KOPT-K1 (cell line): Measurements from ENCODE around the gene INAFM2.

Source experiments
- H3K27ac ChIP-seq: fragments of 200-600 bp; sonication (generic); 2 replicates; pipeline ENCODE4 v1.5.1; 2016; ENCODE audit warnings: antibody characterized with exemption, mild to moderate bottlenecking, low read depth, low read length; ENCODE audit not compliant: poor library complexity, severe bottlenecking
- H3K36me3 ChIP-seq: fragments of 200-600 bp; sonication (generic); 2 replicates; pipeline ENCODE4 v1.5.1; 2017; ENCODE audit warnings: antibody characterized with exemption, mild to moderate bottlenecking, low read length, moderate library complexity; ENCODE audit not compliant: insufficient read depth
- H3K9me3 ChIP-seq: fragments of 200-600 bp; sonication (generic); 2 replicates; pipeline ENCODE4 v1.5.1; 2017; ENCODE audit warnings: antibody characterized with exemption, low read length, mild to moderate bottlenecking; ENCODE audit not compliant: insufficient read depth, poor library complexity, severe bottlenecking

Gene INAFM2

GRCh38 chr15:40323239-40323952 is at the start of gene INAFM2:
TSS of gene INAFM2 (plus strand) at chr15:40323692. CDS start at chr15:40324056, 364 bp downstream.
- no peak within 1 kb of the TSS for H3K27ac ChIP-seq
- H3K9me3 ChIP-seq: no peaks in the 10 kb centered on the region
- H3K36me3 ChIP-seq: no peaks in the 10 kb centered on the region

- no peaks in the 10 kb centered on the region for H3K36me3 ChIP-seq
- no peak overlapping the region for H3K27ac ChIP-seq
- no peaks in the 10 kb centered on the region for H3K9me3 ChIP-seq
These were observed 48.9 kb upstream of the INAFM2 start for GRCh38 chr15:40274350-40275274.

- H3K27ac ChIP-seq: no peak overlapping the region
- no peaks in the 10 kb centered on the region for H3K9me3 ChIP-seq
These were observed 48.0 kb upstream of the INAFM2 start for GRCh38 chr15:40275523-40275922.

GRCh38 chr15:40275954-40276353 is 47.5 kb upstream of the INAFM2 start:
- no peak overlapping the region for H3K27ac ChIP-seq
- no peaks in the 10 kb centered on the region for H3K36me3 ChIP-seq
- H3K9me3 ChIP-seq: no peaks in the 10 kb centered on the region

More at GRCh38 chr15:40275523-40275922, 48.0 kb upstream of the INAFM2 start:
- H3K36me3 ChIP-seq: no peaks in the 10 kb centered on the region

GRCh38 chr15:40276927-40277326 is 46.6 kb upstream of the INAFM2 start:
- H3K27ac ChIP-seq: no peak overlapping the region
- H3K36me3 ChIP-seq: no peaks in the 10 kb centered on the region
- H3K9me3 ChIP-seq: no peaks in the 10 kb centered on the region

- H3K36me3 ChIP-seq: no peaks in the 10 kb centered on the region
- H3K27ac ChIP-seq: no peak overlapping the region
- H3K9me3 ChIP-seq: no peaks in the 10 kb centered on the region
These were observed 46.0 kb upstream of the INAFM2 start for GRCh38 chr15:40277471-40277870.

GRCh38 chr15:40278026-40278425 is 45.5 kb upstream of the INAFM2 start:
- Histone ChIP-seq H3K9me3 (no peaks in the 10 kb centered on the region), H3K36me3 (no peaks in the 10 kb centered on the region), H3K27ac (no peak overlapping the region)

GRCh38 chr15:40279437-40280141 is 43.9 kb upstream of the INAFM2 start:
- Histone ChIP-seq H3K9me3 (no peaks in the 10 kb centered on the region), H3K36me3 (no peaks in the 10 kb centered on the region), H3K27ac (no peak overlapping the region)

GRCh38 chr15:40280260-40281056 is 43.0 kb upstream of the INAFM2 start:
- H3K27ac ChIP-seq: no peak overlapping the region
- no peaks in the 10 kb centered on the region for H3K9me3 ChIP-seq
- H3K36me3 ChIP-seq: no peaks in the 10 kb centered on the region

- Histone ChIP-seq H3K36me3 (no peaks in the 10 kb centered on the region), H3K27ac (no peak overlapping the region), H3K9me3 (no peaks in the 10 kb centered on the region)
These were observed 42.3 kb upstream of the INAFM2 start for GRCh38 chr15:40281057-40281800.

GRCh38 chr15:40281801-40282146 is 41.7 kb upstream of the INAFM2 start:
- no peaks in the 10 kb centered on the region for H3K9me3 ChIP-seq
- no peak overlapping the region for H3K27ac ChIP-seq

GRCh38 chr15:40282147-40282868 is 41.2 kb upstream of the INAFM2 start:
- no peak overlapping the region for H3K27ac ChIP-seq
- no peaks in the 10 kb centered on the region for H3K9me3 ChIP-seq

More at GRCh38 chr15:40281801-40282146, 41.7 kb upstream of the INAFM2 start:
- H3K36me3 ChIP-seq: no peaks in the 10 kb centered on the region; the same call in 1 of the 2 replicates

GRCh38 chr15:40282869-40283614 is 40.5 kb upstream of the INAFM2 start, which contains the start of gene ANKRD63:
TSS of gene ANKRD63 (minus strand) at chr15:40283064. CDS start at chr15:40282586, 478 bp downstream.
- H3K9me3 ChIP-seq: no peaks in the 10 kb centered on the region
- no peaks in the 10 kb centered on the region; the same call in 1 of the 2 replicates for H3K36me3 ChIP-seq
- H3K27ac ChIP-seq: no peak within 1 kb of the TSS

More at GRCh38 chr15:40282147-40282868, 41.2 kb upstream of the INAFM2 start:
- no peaks in the 10 kb centered on the region; the same call in 1 of the 2 replicates for H3K36me3 ChIP-seq
